HG02884 (cell line): ENCODE measurements around the gene ACP7.

Experiments used
- ATAC-seq: cut with Tn5 transposase; IDR thresholded peaks from one replicate; pipeline ENCODE4 v1.9.1; 2021; ENCODE audit warnings: mild to moderate bottlenecking, moderate library complexity; ENCODE audit not compliant: unreplicated experiment

Gene ACP7

GRCh38 chr19:39146686-39147450, 62.7 kb downstream of the ACP7 start:
- no peak for ATAC-seq

- no peak for ATAC-seq
These were observed 63.3 kb downstream of the ACP7 start for GRCh38 chr19:39147480-39147879.

- ATAC-seq, result no peak
These were observed 64.9 kb downstream of the ACP7 start for GRCh38 chr19:39148939-39149529.

- ATAC-seq, result no peak
These were observed 66.1 kb downstream of the ACP7 start for GRCh38 chr19:39150235-39150634.

- no peak for ATAC-seq
These were observed 66.8 kb downstream of the ACP7 start for GRCh38 chr19:39150807-39151600.

- ATAC-seq, result no peak
These were observed 67.9 kb downstream of the ACP7 start for GRCh38 chr19:39152066-39152465.

GRCh38 chr19:39154100-39154628, 70.0 kb downstream of the ACP7 start:
- no peak for ATAC-seq

GRCh38 chr19:39154629-39155100, 70.5 kb downstream of the ACP7 start:
- ATAC-seq, result no peak

GRCh38 chr19:39155114-39155700, 71.0 kb downstream of the ACP7 start:
- no peak for ATAC-seq

- ATAC-seq, result no peak
These were observed 71.6 kb downstream of the ACP7 start for GRCh38 chr19:39155741-39156140.

GRCh38 chr19:39156326-39157230, 72.4 kb downstream of the ACP7 start:
- ATAC-seq, result no peak

GRCh38 chr19:39157275-39157996, 73.3 kb downstream of the ACP7 start:
- no peak for ATAC-seq

- ATAC-seq, result no peak
These were observed 73.8 kb downstream of the ACP7 start for GRCh38 chr19:39157997-39158389.

GRCh38 chr19:39158646-39159260, 74.6 kb downstream of the ACP7 start:
- no peak for ATAC-seq

- no peak for ATAC-seq
These were observed 76.3 kb downstream of the ACP7 start for GRCh38 chr19:39160523-39160861.
